Gastrocnemius medialis (tissue), 4 donors: Measurements from ENCODE around the gene GNAZ.

Experiments used
- POLR2A ChIP-seq, 2 donors: fragments of 450-650 bp; IDR thresholded peaks; one replicate each; pipeline ENCODE4 v1.6.1; 2017; ENCODE audit warnings: antibody characterized with exemption in 2 of 2, mild to moderate bottlenecking in 2 of 2, moderate library complexity in 2 of 2
- TF ChIP-seq, protein P1 (sequence below), 5 experiments: fragments of 450-650 bp in 3 of 5; fragments of 200-600 bp in 2 of 5; sonication (generic) in 2 of 5; IDR thresholded peaks in 4 of 5; conservative IDR thresholded peaks in 1 of 5; 1 replicate in 4 of 5; 2 replicates in 1 of 5; pipeline ENCODE4 v1.5.1; 2016 to 2019; ENCODE audit warnings: antibody characterized with exemption in 5 of 5, mild to moderate bottlenecking in 3 of 5, moderate library complexity in 3 of 5

DNA sequence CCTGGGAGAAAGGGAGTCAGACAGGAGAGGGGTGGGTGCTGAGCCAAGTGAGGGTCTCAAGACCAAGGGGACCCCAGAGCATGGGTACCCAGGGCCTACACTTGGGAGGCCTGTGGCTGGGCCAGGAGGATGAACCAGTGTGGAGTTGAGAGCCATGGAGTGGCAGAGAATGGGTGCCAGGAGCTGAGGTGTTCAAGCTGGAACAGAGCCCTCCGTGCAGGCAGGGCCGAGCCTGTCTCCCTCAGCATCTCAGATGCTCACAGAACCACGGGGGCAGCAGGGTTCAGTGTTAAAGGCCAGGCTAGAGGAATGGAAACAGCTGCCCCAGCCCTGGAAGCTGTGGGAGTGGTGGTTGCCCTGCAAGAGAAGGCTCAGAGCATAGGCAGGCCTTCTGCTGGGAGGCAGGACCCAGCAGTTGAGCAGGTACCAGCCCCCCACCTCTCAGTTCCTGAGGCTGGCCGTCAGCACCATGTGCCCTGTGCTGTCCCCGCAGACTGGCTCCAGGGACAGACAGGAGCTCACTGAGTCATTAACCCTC lies 39.2 kb downstream of the GNAZ start:
- TF ChIP-seq, protein P1, sequence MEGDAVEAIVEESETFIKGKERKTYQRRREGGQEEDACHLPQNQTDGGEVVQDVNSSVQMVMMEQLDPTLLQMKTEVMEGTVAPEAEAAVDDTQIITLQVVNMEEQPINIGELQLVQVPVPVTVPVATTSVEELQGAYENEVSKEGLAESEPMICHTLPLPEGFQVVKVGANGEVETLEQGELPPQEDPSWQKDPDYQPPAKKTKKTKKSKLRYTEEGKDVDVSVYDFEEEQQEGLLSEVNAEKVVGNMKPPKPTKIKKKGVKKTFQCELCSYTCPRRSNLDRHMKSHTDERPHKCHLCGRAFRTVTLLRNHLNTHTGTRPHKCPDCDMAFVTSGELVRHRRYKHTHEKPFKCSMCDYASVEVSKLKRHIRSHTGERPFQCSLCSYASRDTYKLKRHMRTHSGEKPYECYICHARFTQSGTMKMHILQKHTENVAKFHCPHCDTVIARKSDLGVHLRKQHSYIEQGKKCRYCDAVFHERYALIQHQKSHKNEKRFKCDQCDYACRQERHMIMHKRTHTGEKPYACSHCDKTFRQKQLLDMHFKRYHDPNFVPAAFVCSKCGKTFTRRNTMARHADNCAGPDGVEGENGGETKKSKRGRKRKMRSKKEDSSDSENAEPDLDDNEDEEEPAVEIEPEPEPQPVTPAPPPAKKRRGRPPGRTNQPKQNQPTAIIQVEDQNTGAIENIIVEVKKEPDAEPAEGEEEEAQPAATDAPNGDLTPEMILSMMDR (IDR thresholded peaks at IDR 0.05 in 4 of 5, conservative IDR thresholded peaks at IDR 0.05 in 1 of 5): no peak
- TF ChIP-seq POLR2A (IDR thresholded peaks at IDR 0.05): no peak
